HepG2 (cell line): ENCODE data around the gene PPP4R3A. TPM values are rescaled to one million over a fixed set of nuclear protein-coding genes. Genes with fewer than 3 reads are reported as not detected.

Experiments
- ATF1 ChIP-seq: IDR thresholded peaks from 2 replicates; pipeline ENCODE4 v1.6.1; 2016; ENCODE audit warnings: mild to moderate bottlenecking, control low read depth
- CENPX ChIP-seq: sonication (generic); formaldehyde crosslinking; IDR thresholded peaks from 2 replicates; pipeline ENCODE4 v1.9.0; 2021; ENCODE audit warnings: mild to moderate bottlenecking, missing genetic modification reagents, moderate library complexity
- FIP1L1 ChIP-seq: fragments of 200-400 bp; formaldehyde crosslinking; IDR thresholded peaks from 2 replicates; pipeline ENCODE4 v1.6.1; 2018; ENCODE audit warnings: low read depth, mild to moderate bottlenecking, low read length, moderate library complexity, borderline replicate concordance; ENCODE audit not compliant: insufficient read depth
- JUNB ChIP-seq: sonication (generic); formaldehyde crosslinking; IDR thresholded peaks from 2 replicates; pipeline ENCODE4 v1.8.0; 2022; ENCODE audit warnings: missing genetic modification reagents, mild to moderate bottlenecking, borderline replicate concordance
- NFE2L2 ChIP-seq: fragments of 150-350 bp; IDR thresholded peaks from 2 replicates; pipeline ENCODE4 v1.6.1; 2014; ENCODE audit warnings: low read length
- POLR2AphosphoS2 ChIP-seq: IDR thresholded peaks from 2 replicates; pipeline ENCODE4 v1.6.1; 2011; ENCODE audit warnings: low read depth, low read length, improper control_type of control experiment
- REL ChIP-seq: sonication (generic); formaldehyde crosslinking; conservative IDR thresholded peaks from 2 replicates; pipeline ENCODE4 v1.8.0; 2022; ENCODE audit warnings: mild to moderate bottlenecking, missing genetic modification reagents, moderate library complexity
- SP2 ChIP-seq: sonication (generic); formaldehyde crosslinking; IDR thresholded peaks from 2 replicates; pipeline ENCODE4 v1.5.1; 2020; ENCODE audit warnings: mild to moderate bottlenecking, missing genetic modification reagents
- TOE1 ChIP-seq: sonication (generic); formaldehyde crosslinking; IDR thresholded peaks from 2 replicates; pipeline ENCODE4 v1.4.0; 2020; ENCODE audit warnings: mild to moderate bottlenecking, missing genetic modification reagents
- YEATS4 ChIP-seq: sonication (generic); formaldehyde crosslinking; IDR thresholded peaks from 2 replicates; pipeline ENCODE4 v1.4.0; 2020; ENCODE audit warnings: missing genetic modification reagents, borderline replicate concordance
- ZNF251 ChIP-seq: sonication (generic); formaldehyde crosslinking; IDR thresholded peaks from 2 replicates; pipeline ENCODE4 v1.9.0; 2021; ENCODE audit warnings: mild to moderate bottlenecking, missing genetic modification reagents
- ZNF263 ChIP-seq: sonication (generic); formaldehyde crosslinking; IDR thresholded peaks from 2 replicates; pipeline ENCODE4 v1.4.0; 2020; ENCODE audit warnings: missing genetic modification reagents
- ZNF282 ChIP-seq: fragments of 450-650 bp; IDR thresholded peaks from 2 replicates; pipeline ENCODE4 v1.6.1; 2018; ENCODE audit not compliant: partially characterized antibody
- ZNF354B ChIP-seq: sonication (generic); formaldehyde crosslinking; IDR thresholded peaks from 2 replicates; pipeline ENCODE4 v1.8.0; 2022; ENCODE audit warnings: mild to moderate bottlenecking, missing genetic modification reagents
- ZNF446 ChIP-seq: sonication (generic); formaldehyde crosslinking; IDR thresholded peaks from 2 replicates; pipeline ENCODE4 v1.5.0; 2020; ENCODE audit warnings: mild to moderate bottlenecking, missing genetic modification reagents
- ZNF546 ChIP-seq: sonication (generic); formaldehyde crosslinking; conservative IDR thresholded peaks from 2 replicates; pipeline ENCODE4 v1.8.1; 2023; ENCODE audit warnings: mild to moderate bottlenecking, missing genetic modification reagents
- ZNF567 ChIP-seq: sonication (generic); formaldehyde crosslinking; IDR thresholded peaks from 2 replicates; pipeline ENCODE4 v1.8.1; 2023; ENCODE audit warnings: mild to moderate bottlenecking, missing genetic modification reagents, borderline replicate concordance
- ZNF713 ChIP-seq: sonication (generic); formaldehyde crosslinking; IDR thresholded peaks from 2 replicates; pipeline ENCODE4 v1.4.0; 2020; ENCODE audit warnings: mild to moderate bottlenecking, missing genetic modification reagents
- polyA plus RNA-seq, 8 experiments: library from polyadenylated mRNA; depleted of rRNA in 3 of 8; stranded (reverse) in 7 of 8; unstranded in 1 of 8; fragments of >200 nt; fragmentation: Illumina TruSeq in 4 of 8; extraction: Trizol in 4 of 8; gene quantifications; 2 replicates each; pipeline versions ENCODE4 v1.2.1 to v1.2.3, GENCODE V29; 2011 to 2016; ENCODE audit warnings: low read depth in 4 of 8, missing spikeins in 1 of 8, mixed read lengths in 1 of 8; ENCODE audit not compliant: insufficient read depth in 1 of 8
- total RNA-seq, 5 experiments: library from RNA; depleted of rRNA; stranded (reverse); fragments of >200 nt; fragmentation: Illumina TruSeq; extraction: Trizol; gene quantifications; 2 replicates each; pipeline ENCODE4 v1.2.3, GENCODE V29; 2016; ENCODE audit warnings: low read depth in 1 of 5
- TF ChIP-seq, protein P1 (sequence below): sonication (generic); formaldehyde crosslinking; IDR thresholded peaks from 2 replicates; pipeline ENCODE4 v1.4.0; 2020; ENCODE audit warnings: missing genetic modification reagents, low read depth, mild to moderate bottlenecking, borderline replicate concordance
- TF ChIP-seq, protein P2 (sequence below): fragments of 450-650 bp; IDR thresholded peaks from 2 replicates; pipeline ENCODE4 v1.6.1; 2017; ENCODE audit warnings: mild to moderate bottlenecking
- TF ChIP-seq, protein P3 (sequence below): sonication (generic); formaldehyde crosslinking; IDR thresholded peaks from 2 replicates; pipeline ENCODE4 v1.5.1; 2020; ENCODE audit warnings: mild to moderate bottlenecking, missing genetic modification reagents, borderline replicate concordance
- TF ChIP-seq, protein P4 (sequence below): sonication (generic); formaldehyde crosslinking; IDR thresholded peaks from 2 replicates; pipeline ENCODE4 v1.5.0; 2020; ENCODE audit warnings: missing genetic modification reagents
- TF ChIP-seq, protein P5 (sequence below): IDR thresholded peaks from 2 replicates; pipeline ENCODE4 v1.6.1; 2016; ENCODE audit warnings: control low read depth

PPP4R3A gene
- total and polyA plus RNA-seq, 2 of the 13 experiments (the other 11 are each of a cell fraction or from before 2014, with no cell fraction given): 22.5 to 57.4 TPM

DNA sequence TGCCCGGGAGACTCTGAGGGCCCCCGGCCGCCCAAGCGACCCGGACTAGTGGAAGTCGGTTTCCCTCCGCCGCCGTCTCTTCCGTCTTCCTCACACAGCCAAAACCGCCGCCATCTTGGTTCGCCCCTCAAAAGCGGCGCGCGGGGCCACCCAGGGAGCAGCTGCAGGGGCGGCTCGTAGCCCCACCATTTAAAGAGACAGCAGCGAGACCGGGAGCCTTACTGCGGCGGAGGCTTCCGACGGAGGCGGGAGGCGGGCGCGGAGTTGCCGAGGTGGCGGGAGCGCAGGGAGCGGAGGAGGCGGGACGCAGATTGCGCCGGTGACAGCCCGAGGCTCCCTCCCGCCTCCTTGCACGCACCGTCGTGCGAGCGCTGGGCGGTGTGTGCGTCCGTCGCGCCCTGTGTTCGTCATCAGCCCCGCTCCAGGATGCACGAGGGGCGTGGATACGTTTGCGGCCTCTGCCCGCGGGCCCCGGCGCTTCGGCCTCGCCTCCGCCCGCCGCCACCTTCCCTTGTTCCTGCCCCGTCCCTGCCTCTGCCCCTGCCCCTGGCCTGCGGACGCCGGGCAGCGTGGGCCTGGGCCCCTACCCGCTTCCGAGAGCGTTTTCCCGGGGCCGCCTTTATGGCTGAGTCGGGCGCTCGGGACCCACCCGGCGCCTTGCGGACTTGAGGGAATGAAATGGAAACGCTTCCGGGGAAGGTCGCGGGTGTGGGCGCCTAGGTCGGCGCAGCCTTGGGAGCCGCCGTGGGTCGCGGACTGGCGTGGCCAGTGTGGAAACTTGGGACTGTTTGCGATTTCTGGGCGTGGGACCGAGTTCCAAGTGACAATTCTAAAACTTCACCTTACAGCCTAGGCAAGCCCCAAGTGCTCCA, at the start of gene PPP4R3A (continued):
- TF ChIP-seq, protein P1, sequence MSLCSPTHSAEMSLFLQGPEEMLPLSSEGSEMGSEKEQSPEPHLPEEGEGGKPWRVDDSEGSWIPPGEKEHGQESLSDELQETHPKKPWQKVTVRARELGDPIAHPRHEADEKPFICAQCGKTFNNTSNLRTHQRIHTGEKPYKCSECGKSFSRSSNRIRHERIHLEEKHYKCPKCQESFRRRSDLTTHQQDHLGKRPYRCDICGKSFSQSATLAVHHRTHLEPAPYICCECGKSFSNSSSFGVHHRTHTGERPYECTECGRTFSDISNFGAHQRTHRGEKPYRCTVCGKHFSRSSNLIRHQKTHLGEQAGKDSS: peak; percentile 69; the same call in 1 of the 2 replicates
- TF ChIP-seq FIP1L1 (no peak), TOE1 (CRISPR knock-in tag) (no peak; the same call in 1 of the 2 replicates), YEATS4 (CRISPR knock-in tag) (peak; percentile 96), REL (CRISPR knock-in tag) (peak; percentile 20; the same call in 1 of the 2 replicates), ZNF713 (CRISPR knock-in tag) (0 out of 2 replicates have a peak, but pooled peaks have one; percentile 70), CENPX (CRISPR knock-in tag) (no peak), ZNF546 (CRISPR knock-in tag) (peak; percentile 96), ZNF282 (no peak), ZNF263 (CRISPR knock-in tag) (peak; percentile 66), ZNF251 (CRISPR knock-in tag) (0 out of 2 replicates have a peak, but pooled peaks have one; percentile 21), NFE2L2 (no peak; the same call in 1 of the 2 replicates), ZNF446 (CRISPR knock-in tag) (peak; percentile 93; the same call in 1 of the 2 replicates), JUNB (no peak), POLR2AphosphoS2 (no peak), ZNF567 (CRISPR knock-in tag) (0 out of 2 replicates have a peak, but pooled peaks have one; percentile 90), SP2 (CRISPR knock-in tag) (peak; percentile 71), ZNF354B (CRISPR knock-in tag) (no peak), ATF1 (CRISPR knock-in tag) (peak; percentile 95)
- TF ChIP-seq, protein P2, sequence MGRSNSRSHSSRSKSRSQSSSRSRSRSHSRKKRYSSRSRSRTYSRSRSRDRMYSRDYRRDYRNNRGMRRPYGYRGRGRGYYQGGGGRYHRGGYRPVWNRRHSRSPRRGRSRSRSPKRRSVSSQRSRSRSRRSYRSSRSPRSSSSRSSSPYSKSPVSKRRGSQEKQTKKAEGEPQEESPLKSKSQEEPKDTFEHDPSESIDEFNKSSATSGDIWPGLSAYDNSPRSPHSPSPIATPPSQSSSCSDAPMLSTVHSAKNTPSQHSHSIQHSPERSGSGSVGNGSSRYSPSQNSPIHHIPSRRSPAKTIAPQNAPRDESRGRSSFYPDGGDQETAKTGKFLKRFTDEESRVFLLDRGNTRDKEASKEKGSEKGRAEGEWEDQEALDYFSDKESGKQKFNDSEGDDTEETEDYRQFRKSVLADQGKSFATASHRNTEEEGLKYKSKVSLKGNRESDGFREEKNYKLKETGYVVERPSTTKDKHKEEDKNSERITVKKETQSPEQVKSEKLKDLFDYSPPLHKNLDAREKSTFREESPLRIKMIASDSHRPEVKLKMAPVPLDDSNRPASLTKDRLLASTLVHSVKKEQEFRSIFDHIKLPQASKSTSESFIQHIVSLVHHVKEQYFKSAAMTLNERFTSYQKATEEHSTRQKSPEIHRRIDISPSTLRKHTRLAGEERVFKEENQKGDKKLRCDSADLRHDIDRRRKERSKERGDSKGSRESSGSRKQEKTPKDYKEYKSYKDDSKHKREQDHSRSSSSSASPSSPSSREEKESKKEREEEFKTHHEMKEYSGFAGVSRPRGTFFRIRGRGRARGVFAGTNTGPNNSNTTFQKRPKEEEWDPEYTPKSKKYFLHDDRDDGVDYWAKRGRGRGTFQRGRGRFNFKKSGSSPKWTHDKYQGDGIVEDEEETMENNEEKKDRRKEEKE: no peak
- TF ChIP-seq, protein P3, sequence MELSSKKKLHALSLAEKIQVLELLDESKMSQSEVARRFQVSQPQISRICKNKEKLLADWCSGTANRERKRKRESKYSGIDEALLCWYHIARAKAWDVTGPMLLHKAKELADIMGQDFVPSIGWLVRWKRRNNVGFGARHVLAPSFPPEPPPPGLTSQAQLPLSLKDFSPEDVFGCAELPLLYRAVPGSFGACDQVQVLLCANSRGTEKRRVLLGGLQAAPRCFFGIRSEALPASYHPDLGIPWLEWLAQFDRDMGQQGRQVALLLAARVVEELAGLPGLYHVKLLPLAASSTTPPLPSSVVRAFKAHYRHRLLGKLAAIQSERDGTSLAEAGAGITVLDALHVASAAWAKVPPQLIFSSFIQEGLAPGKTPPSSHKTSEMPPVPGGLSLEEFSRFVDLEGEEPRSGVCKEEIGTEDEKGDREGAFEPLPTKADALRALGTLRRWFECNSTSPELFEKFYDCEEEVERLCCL: peak; percentile 95
- TF ChIP-seq, protein P4, sequence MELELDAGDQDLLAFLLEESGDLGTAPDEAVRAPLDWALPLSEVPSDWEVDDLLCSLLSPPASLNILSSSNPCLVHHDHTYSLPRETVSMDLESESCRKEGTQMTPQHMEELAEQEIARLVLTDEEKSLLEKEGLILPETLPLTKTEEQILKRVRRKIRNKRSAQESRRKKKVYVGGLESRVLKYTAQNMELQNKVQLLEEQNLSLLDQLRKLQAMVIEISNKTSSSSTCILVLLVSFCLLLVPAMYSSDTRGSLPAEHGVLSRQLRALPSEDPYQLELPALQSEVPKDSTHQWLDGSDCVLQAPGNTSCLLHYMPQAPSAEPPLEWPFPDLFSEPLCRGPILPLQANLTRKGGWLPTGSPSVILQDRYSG: no peak; the same call in 1 of the 2 replicates
- TF ChIP-seq, protein P5, sequence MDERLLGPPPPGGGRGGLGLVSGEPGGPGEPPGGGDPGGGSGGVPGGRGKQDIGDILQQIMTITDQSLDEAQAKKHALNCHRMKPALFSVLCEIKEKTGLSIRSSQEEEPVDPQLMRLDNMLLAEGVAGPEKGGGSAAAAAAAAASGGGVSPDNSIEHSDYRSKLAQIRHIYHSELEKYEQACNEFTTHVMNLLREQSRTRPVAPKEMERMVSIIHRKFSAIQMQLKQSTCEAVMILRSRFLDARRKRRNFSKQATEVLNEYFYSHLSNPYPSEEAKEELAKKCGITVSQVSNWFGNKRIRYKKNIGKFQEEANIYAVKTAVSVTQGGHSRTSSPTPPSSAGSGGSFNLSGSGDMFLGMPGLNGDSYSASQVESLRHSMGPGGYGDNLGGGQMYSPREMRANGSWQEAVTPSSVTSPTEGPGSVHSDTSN (CRISPR knock-in tag): no peak
